ENCODE measurements around the gene FAM118A.
A peak's percentile ranks its signal among the peaks of the same experiment; 100 is the strongest.
"Not testable (repeated sequence)": the region's sequence is repeated elsewhere in the genome, so short reads cannot be mapped to it uniquely, and the experiment has no call there.

Gene FAM118A

DNA sequence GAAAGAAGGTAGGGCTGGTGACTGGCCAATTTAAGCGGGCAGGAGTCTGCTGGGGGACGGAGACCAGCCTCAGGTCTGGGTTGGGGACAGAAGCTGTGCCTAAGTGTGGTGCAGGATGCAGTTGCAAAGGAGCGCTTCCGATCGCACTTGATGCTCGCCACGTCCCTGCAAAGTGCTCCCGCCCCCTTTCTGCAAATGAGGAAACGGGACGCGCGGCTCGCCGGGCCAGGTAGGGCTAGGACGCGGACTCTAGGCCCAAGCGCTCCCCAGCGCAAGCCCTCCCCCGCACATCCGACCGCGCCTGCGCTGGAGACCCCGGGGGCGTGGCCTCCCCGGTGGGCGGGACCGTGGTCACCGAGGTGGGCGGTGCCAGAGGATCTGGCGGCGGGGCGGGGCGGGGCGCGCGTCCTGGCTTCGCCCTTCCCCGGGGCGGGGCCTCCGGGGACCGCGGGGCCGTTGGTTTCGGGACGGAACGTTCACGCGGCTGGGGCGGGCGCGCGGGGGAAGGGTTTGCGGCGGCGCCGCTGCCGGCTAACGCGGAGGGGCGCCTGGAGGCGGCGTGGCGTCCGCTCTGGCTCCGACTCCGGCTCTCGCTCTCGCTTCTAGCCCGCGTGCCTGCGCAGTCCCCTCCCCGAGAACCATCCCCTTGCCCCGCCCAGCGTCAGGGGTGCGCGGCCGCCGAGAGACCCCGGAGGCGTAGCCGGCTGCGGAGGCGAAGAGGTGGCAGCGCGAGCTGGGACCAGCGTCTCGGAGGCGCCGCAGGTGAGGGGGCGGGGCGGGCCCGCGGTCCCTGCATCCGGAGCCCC lies at the start of gene FAM118A:
Gene FAM118A (plus strand): TSS at position 513 of the 806 bp plus-strand sequence. CDS start 12,446 bp downstream, outside the sequence.
- DNase-seq (ENCODE audit: low spot score): peak; percentile 99

DNA sequence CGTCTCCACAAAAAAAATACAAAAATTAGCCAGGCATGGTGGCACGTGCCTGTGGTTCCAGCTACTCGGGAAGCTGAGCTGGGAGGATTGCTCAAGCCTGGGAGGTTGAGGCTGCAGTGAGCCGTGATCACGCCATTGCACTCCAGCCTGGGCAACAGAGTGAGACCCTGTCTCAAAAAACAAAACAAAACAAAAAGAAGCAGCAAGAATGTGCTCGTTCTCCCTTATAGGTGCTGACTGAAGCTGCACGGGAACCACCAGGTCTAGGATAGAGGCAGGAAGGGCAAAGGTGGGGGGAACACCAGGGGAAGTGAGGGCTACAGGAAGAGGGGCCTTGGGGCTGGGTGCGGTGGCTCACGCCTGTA lies 49.4 kb upstream of the FAM118A start:
- DNase-seq (ENCODE audit: low spot score): not testable (repeated sequence)

DNA sequence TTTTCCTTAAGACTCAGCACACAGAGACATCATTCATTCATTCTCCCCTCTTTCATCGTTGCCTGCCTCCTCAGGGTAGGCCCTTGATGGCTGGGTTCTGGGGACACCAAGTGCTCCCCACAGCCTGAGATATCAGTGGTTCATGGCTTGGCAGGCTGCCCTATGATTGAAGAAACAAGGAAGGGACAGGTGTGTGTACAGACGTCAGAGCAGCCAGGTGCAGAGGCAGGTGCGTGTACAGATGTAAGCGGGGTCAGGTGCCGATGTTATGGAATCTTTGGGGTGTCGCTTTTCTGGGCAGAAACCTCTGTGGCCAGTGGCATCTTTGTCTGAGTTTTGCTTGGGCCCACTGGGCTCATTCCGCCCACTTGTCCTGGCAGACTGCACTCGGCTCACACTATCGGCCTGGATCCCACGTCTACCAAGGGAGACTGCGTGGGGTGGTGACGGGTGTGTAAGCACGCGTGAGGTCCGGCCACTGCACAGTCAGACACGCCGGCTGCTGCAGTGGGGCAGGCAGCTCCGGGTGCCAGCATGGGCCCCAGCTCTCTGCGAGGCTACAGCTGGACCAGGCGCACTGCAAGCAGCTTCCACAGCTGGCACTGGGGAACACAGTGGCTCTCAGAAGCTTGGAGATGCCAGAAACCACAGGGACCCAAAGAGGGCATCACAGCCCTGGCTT lies 48.2 kb upstream of the FAM118A start:
- no peak for DNase-seq (ENCODE audit: low spot score)

DNA sequence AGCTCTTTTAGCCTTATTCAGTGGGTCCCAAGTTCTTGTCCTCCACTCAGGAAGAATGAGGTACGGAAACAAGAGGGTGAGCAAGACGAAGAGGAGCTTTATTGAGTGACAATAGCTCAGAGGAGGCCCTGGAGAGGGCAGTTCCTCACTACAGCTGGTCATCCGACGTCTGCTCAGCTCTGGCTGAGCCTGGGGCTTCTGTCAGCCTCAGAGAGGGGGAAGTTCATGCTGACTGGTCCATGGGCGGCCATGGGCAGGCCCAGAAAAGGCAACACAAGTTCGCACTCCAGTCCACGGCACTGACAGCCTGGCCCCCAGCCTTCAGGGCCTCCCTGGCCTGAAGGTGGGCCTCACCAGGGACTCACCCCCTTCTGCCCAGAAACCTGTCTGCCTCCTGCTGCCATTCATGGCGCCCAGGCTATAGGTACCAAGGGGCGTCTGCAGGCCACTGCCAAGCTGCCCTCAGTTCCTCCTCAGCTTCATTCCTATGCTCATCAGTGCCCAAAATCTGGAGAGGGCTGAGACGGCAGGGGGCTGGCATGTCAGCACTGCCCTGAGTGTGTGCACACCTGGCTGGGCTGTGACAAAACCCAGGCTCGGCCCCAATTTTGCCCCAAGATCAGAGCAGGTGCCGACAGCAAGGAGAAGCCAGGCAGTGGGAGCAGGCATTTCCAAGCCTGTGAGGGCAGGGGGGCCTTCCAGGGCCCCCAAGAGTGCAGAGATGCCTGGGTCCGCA lies 47.4 kb upstream of the FAM118A start:
- no peak for DNase-seq (ENCODE audit: low spot score)

DNA sequence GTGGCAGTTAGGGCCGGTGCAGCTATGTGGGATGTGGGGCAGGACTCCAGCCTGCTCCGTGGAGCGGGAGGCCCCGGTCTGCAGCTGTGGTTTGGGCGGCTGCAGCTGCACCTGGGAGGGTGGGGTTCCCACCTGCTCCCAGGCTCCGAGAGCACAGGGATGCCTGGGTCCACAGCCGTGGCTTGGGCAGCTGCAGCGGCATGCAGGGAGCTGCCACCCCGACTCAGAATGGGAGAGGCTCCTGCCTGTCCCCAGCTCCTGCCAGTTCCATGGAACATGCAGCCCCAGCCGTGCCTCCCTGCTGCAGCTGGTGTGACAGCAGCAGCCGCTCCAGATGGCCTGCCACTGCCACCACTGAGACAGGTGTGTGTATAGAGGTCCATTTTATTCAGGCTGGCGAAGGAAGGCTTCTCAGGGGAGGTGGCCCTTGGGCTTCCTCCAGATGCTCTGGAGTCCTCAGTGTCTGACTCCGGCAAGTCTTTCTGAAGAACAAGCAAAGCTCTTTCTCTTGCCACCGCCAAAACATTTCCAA lies 46.7 kb upstream of the FAM118A start:
- no peak for DNase-seq (ENCODE audit: low spot score)

DNA sequence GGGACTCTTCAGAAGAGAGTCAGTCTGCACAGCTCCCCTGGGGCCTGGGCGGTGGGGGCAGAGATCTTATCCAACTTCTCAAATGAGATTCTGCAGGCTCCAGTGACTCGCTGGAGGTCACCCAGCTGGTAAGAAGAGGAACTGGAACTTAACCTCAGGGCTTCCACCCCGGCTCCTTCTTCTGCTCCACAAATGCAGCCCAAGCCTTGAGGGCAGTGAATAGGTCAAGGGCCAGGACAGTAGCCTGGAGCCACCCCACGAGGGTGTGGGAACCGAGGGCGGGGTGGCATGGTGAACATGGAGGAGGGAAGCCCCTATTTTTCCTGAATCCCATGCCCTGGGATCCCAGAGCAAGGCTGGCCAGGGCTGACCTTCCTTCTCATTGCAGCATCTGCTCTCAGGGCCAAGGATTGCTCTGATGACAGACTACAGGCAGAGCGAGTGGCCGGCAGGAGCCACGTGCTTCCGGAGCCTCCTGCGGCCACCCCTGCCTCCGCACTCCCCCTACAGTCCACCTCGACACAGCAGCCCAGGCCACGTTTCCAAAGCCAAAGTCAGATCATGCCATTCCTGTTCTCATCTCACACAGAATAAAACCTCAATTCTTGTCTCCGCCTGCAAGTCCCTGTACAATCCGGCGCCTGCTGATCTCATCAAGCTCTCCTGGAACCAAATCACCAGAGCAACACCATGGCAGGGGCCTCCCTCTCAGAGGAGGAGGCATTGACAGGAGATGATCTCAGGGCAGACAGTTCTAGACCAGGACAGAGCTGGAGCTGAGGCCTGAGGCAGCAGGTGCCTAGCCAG lies 46.1 kb upstream of the FAM118A start:
- peak; percentile 79 for DNase-seq (ENCODE audit: low spot score)

DNA sequence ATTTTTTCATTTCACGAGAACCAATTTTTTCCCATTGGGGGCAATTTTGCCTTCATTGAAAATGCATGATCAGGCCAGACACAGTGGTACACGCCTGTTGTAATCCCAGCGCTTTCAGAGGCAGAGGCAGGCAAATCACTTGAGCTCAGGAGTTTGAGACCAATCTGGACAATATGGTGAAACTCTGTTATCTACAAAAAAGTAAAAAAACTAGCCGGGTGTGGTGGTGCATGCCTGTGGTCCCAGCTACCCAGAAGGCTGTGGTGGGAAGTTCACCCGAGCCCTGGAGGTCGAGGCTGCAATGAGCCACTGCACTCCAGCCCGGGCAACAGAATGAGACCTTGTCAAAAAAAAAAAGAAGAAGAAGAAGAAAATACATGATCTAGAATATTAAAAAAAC lies 44.2 kb upstream of the FAM118A start:
- DNase-seq (ENCODE audit: low spot score): no peak

DNA sequence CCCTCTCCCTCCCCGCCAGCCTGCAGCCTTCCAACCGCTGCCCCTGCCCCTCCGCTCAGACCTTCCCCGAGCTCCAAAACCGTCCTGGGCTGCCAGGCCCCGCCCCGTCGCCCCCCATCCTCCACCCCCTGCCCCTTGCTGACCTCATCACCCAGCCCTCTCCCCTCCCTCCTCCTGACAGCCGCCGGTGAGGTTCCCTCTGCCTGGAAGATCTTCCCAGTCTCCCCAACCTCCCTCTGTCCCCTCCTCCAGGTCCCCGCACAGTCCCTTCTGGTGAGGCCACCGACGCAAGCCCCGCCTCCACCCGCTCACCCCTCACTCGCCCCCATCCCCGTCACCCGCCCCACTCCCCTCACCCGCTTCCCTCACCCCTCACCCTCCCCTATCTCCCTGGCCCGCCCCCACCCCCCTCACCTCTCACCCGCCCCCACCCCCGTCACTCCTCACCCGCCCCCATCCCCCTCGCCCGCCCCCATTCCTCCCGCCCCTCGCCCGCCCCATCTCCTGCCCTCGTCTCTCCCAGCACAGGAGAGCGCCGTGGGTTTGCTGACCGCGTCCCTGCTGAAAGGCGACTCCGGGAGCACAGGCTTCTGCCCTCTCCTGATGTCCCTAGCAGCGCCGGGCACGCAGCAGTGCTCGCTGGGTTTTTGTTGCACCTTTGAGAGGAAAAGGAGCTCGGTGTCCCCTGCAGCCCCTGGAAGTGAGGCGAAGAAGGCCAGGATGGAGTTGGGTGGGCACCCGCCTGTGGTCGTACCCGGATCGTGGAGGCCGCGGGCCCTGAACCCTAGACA lies 41.4 kb upstream of the FAM118A start:
- DNase-seq (ENCODE audit: low spot score): peak; percentile 90

DNA sequence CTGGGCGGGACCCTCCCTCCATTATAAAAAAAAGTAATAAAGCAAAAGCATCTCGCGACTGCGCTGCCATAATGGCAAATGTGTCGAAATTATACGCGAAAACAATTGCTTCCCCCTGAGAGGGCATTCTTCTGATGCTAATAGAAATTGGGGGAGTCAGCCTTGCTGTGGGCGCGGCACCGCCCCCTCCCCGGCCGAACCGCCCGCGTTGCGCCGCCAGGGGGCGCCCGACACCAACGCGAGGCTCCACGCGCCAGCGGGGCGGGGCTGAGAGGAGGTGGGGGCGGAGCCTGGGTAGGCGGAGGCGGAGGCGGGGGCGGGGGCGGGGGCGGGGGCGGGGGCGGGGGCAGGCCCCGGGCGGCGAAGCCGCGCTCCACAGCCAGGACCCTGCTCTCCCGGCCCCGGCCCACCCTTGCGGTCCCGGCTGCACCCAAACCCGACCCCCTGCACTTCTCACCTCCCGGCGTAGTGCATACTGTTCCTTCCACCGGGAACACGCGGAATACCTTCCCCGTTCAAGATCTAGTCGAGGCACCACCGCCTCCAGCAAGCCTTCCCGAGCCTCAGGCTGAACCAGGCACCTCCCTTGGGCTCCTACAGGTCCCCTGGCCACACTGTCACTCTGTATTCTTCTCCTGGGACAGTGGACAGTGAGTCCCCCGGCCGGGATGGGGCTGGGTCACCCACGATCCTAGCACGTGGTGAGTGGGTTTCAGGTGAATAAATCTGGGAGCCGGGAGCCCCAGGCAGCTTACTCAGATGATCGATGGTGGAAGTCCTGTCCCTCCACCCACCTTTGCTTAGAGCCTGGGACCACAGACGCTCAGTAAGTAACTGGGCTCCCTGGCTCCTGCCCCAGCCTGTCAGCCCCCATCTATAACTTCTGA lies 40.5 kb upstream of the FAM118A start:
- peak; percentile 95 for DNase-seq (ENCODE audit: low spot score)

DNA sequence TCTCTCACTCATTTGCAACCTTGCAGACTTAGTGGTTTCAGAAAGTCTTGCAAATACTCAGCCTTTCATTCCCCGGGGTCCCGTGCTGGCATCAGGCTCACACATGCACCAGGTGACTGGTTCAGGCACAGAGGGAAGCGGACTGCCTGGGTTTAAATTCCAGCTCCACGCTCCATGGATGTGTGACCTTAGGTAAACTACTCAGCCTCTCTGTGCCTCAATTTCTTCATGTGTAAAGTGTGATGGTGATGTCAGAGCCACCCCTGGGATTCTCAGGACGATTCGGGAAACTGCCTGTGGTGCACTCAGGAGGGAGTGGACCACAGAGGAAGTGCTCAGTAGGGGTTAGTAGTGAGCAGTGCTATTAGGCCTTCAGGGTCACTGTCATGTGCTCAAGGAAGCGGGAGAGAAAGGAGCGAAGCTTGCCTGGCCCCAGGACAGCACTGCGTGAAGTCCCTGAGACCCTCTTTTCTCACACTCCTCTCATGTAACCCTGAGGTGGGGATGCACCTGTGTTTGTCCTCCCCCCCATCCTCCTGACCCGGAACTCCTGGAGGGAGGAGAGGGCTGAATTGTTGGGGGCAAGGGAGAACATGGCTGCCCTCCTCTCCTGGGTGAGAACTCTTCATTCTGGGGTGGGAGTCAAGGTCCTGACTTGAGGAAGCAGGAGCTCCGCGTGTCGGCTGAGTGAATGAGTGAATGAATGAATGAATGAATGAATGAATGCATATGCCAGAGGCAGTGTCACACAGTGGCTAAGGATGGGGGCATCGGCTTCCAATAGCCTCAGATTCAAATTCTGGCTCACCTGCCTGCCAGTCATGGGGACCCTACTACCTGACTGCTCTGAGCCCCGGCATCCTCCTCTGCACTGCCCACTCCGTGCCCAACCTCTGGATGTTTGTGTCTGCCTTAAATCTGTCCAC lies 39.4 kb upstream of the FAM118A start:
- no peak for DNase-seq (ENCODE audit: low spot score)

DNA sequence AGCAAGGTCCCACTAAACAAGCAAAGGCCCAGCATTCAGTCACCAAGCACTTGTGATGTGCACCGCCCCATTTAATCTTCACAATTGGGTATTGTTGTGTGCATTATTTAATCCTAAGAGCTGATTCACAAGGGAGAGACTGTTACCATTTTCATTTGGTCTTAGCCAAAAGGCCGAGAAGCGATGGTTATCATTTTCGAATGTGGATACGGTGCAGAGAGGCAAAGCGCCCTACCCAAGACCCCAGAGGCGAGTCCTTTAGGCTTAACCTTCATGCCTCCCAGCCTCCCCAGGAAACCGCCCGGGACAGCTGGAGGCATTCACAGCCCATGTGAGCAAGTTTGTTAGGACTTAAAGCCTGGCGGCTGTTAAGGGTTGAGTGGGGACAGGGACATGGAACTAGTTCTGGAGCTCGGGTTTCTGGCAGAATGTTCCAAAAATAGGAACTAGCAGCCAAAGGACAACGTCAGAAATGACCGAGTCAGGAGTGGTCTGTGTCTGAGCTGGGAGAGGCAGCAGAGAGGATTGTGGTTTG lies 38.0 kb upstream of the FAM118A start:
- DNase-seq (ENCODE audit: low spot score): no peak

DNA sequence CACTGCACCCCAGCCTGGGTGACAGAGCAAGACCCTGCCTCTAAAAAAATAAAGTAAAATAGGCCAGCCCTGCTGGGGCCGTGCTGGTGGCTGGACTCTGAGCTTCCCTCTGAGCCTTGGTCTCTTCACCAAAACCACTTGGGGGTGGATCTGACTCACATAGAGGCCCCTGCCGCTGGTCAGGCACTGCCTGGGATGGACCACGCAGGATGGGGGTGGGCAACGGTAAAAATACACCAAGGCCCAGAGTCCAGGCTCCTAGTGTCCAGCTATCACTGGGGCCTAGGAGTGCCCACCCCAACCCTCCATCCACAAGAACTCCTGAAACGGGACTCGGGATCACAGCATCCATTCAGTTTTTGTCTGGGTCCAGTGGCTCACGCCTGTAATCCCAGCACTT lies 37.2 kb upstream of the FAM118A start:
- DNase-seq (ENCODE audit: low spot score): no peak

DNA sequence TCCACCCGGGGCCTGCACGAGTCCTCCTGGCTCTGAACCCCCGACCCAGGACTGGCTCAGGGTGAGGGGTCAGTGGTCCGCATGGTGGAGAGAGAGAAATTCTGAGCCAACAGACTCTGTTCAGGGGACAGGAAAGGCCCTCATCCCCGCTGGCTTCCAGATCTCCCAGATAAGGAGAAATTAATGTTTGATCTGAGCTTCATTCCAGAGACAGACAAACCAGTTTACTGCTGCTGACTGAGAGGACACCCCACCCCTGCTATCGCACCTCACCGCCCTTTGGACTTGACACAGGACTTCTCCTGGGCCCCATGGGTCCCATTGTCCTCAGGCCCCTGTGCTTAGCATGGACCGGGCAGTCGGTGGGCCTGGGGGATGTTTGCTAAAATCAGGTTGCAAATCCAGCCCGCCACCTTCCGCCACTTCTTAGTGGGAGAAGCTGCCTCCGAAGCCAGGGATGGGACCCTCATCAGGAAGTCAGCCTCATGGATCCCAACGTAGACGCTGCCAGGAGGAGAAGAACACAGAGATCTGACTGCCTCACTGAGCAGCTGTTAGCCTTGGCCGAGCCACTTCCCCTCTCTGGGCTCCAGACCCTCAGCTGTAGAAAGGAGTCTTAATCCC lies 36.2 kb upstream of the FAM118A start:
- no peak for DNase-seq (ENCODE audit: low spot score)

DNA sequence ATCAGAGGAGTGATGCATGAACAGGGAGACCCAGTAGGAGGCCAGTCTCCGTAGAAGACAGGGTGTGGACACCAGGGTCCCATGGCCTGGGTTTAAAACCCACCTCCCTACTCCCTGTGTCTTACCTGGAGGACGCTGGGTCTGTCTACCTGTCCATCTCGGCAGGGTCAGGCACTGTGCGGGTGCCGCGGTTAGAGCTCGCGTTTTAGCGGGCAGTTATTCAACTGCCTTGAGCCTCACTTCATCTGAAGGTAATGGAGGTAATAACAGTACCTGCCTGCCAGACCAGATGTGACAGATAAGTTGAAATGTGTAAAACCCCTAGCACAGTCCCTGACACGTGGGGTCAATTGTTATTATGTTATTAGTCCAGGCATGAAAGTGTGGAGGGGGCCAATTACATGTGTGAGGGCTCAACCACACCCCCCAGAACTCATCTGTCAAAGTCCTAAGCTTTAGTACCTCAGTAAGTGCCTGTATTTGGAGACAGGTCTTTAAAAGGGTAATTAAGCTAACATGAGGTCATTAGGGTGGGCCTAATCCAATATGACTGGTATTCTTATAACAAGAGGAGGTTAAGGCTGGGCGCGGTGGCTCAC lies 33.1 kb upstream of the FAM118A start:
- DNase-seq (ENCODE audit: low spot score): no peak

DNA sequence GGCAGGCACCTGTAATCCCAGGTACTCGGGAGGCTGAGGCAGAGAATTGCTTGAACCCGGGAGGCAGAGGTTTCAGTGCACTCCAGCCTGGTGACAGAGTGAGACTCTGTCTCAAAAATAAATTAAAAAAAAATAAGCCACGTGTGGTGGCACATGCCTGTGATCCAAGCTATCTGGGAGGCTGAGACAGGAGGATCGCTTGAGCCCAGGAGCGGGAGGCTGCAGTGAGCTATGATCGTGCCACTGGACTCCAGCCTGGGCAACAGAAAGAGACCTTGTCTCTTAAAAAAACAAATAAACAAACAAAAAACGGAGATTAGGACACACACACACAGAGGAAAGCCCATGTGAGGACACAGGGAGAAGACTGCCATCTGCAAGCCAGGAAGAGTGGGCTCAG lies 32.0 kb upstream of the FAM118A start:
- DNase-seq (ENCODE audit: low spot score): not testable (repeated sequence)

DNA sequence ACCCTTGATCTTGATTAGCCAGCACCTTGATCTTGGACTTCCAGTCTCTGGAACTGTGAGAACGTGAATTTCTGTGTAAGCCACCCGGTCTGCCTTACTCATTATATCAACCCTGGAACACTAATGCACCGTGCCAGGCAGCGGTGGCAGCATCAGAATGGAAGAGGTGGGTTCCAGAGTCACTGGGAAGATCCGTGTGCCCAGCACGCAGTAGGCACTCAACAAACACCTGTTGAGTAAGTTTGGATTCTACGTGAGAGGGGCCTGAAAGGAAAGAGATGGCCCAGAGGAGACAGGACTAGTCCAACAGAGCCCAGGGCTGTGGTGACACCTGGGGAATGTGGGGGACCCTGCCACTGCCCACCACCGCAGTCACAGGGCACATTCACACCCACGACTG lies 31.6 kb upstream of the FAM118A start:
- no peak for DNase-seq (ENCODE audit: low spot score)

DNA sequence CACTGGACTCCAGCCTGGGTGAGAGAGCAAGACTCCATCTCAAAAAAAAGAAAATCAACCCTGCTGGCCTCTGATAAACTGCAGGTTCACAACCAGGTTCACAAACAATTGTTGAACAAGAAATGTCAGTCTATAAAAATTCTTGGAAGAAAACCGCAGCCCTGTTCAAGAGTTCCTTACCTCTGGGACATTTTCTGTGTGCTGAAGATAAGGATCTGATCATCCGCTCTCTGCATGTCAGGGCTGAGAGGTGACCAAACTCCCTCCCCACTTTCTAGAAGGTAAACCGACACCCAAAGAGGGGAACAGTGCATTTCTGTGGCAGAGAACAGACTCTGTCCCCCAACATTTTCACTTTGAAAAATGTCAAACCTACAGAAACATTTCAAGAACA lies 29.1 kb upstream of the FAM118A start:
- DNase-seq (ENCODE audit: low spot score): no peak

DNA sequence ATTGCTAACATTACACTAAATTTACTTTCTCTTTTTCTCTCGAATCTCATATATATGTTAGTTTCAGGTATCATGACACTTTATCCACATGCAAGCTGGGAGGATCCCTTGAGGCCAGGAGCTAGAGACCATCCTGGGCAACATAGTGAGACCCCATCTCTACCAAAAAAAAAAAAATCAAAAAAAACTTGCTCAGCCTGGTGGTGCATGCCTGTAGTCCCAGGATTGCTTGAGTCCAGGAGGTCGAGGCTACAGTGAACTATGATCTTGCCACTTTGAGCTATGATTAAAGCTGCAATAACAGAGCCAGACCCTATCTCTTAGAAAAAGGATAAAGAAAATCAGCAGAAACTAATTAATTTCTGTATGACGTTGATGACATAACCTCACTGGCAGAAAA lies 28.7 kb upstream of the FAM118A start:
- no peak for DNase-seq (ENCODE audit: low spot score)

Measured in ecto neural progenitor cell (in vitro differentiated cells).